Heart right ventricle (tissue), 16 donors: ENCODE measurements around the gene ZFYVE28. TPM values are rescaled to one million over a fixed set of nuclear protein-coding genes. Genes with fewer than 3 reads are reported as not detected.

Experiments used
- ATAC-seq, 8 donors: fragments of 200-7000 bp; cut with Tn5 transposase; one replicate each; pipeline ENCODE4 v1.9.1; 2020; ENCODE audit warnings: mild to moderate bottlenecking in 8 of 8, moderate library complexity in 8 of 8, moderate number of reproducible peaks in 1 of 8
- DNase-seq, 2 donors: peaks; one replicate each; pipeline ENCODE4 v3.0.0-alpha.2; 2020
- H3K27ac ChIP-seq, 10 donors: fragments of 200-600 bp; sonication (generic) in 2 of 10; one replicate each; pipeline versions ENCODE4 v1.5.0 to v1.8.0; 2020 to 2022; ENCODE audit warnings: mild to moderate bottlenecking in 3 of 10
- H3K27me3 ChIP-seq, 7 donors: fragments of 200-600 bp; one replicate each; pipeline ENCODE4 v1.8.0; 2021 to 2022; ENCODE audit warnings: mild to moderate bottlenecking in 2 of 7
- H3K36me3 ChIP-seq, 9 donors: fragments of 200-600 bp; sonication (generic) in 1 of 9; one replicate each; pipeline versions ENCODE4 v1.5.0 to v1.8.0; 2020 to 2022; ENCODE audit warnings: mild to moderate bottlenecking in 2 of 9
- H3K4me1 ChIP-seq, 9 donors: fragments of 200-600 bp; sonication (generic) in 1 of 9; one replicate each; pipeline versions ENCODE4 v1.5.0 to v1.8.0; 2020 to 2022; ENCODE audit warnings: mild to moderate bottlenecking in 4 of 9
- H3K4me3 ChIP-seq, 10 donors: fragments of 200-600 bp; sonication (generic) in 2 of 10; one replicate each; pipeline versions ENCODE4 v1.5.0 to v1.8.0; 2020 to 2022; ENCODE audit warnings: mild to moderate bottlenecking in 7 of 10, moderate library complexity in 2 of 10
- H3K9me3 ChIP-seq, 11 donors: fragments of 200-600 bp in 10 of 11; sonication (generic) in 2 of 11; one replicate each; pipeline versions ENCODE4 v1.5.0 to v1.8.0; 2013 to 2022; ENCODE audit warnings: mild to moderate bottlenecking in 2 of 11, control low read depth in 1 of 11, moderate library complexity in 1 of 11
- CTCF ChIP-seq, 9 donors: fragments of 200-600 bp; sonication (generic) in 2 of 9; IDR thresholded peaks; one replicate each; pipeline versions ENCODE4 v1.5.0 to v1.8.0; 2021 to 2022; ENCODE audit warnings: antibody characterized with exemption in 9 of 9, mild to moderate bottlenecking in 5 of 9, moderate library complexity in 1 of 9
- WGBS, 2 donors: extraction: QIAGEN DNeasy Blood & Tissue Kit; methylation state at CpG; one replicate each; pipeline ENCODE4 v1.1.7; 2013; ENCODE audit warnings: inconsistent platforms in 1 of 2; 5-methylcytosine and 5-hydroxymethylcytosine counted together
- intact Hi-C, 10 donors: fragments of 100-400 bp; cut with DNase I; formaldehyde crosslinking; loops; one replicate each; pipeline versions ENCODE4 v1.11.1 to v1.14.2; 2022
- polyA plus RNA-seq, 2 donors: library from polyadenylated mRNA; stranded (reverse); fragments of 200-250 nt; gene quantifications; one replicate each; pipeline ENCODE4 v1.2.3, GENCODE V29; 2013
- total RNA-seq, 10 donors: library from RNA; stranded (reverse); fragmentation: NEBNext Ultra II Directional in 3 of 10; extraction: Animal tissue kit (Norgen Biotek cat#: 25700) in 3 of 10; gene quantifications; one replicate each; pipeline versions ENCODE4 v1.2.1 to v1.2.4, GENCODE V29; 2021 to 2023
- donor health status: Arrhythmogenic right ventricular cardiomyopathy.
- donor health status: ischemic (EF 13 %, LVEDD 7.1; RV severe dilation, severe dysfunction).
- donor health status: healthy with polysubstance abuse.
- donor health status: DM: no; HTN: yes; CAD: no.
- donor health status: DM: no; HTN: no; CAD: no.
- donor health status: ischemic (EF 25% LVEDD 6.9; RV normal size, moderate dysfunction).
- donor health status: ischemic (EF 25% LVEDD 5.7; RV mildly dilated, moderate dysfunction).
- donor health status: healthy.
- donor health status: DM: yes; HTN: yes; CAD: no.
- donor health status: Ischemic cardiomyopathy.
- donor health status: ischemic (EF 35%, LVEDD 5.7; RV mildly dilated, moderate dysfunction).
- donor health status: nonischemic (EF 11% LVEDD 7.7; RV severe dilation, severe dysfunction).
- donor health status: DM: yes; HTN: yes; CAD: no.
- donor health status: PGD.
- donor health status: ischemic (EF 29% LVEDD 5.4; RV normal size, mild dysfunction).
- donor health status: nonischemic (EF 23%, LVEDD 6.1; RV moderate dilation, normal function).

The ZFYVE28 gene
- total and polyA plus RNA-seq, 12 donors = 2.3 to 9.9 (median 3.5) TPM

GRCh38 chr4:2361366-2362265, 56.8 kb downstream of the ZFYVE28 start:
- no peak for DNase-seq
- intact Hi-C loops = no loop called here
- Histone ChIP-seq H3K4me3 (no peak overlapping the region), H3K9me3 (no peaks in the 10 kb centered on the region), H3K27ac (no peak overlapping the region), H3K36me3 (no peaks in the 10 kb centered on the region), H3K4me1 (peaks cover 0 to 29% (median 13%) of the 10 kb centered on the region in 9 donors), H3K27me3 (no peaks in the 10 kb centered on the region)
- no peak for ATAC-seq
- 86 to 89% methylated on average over 23 of the region's 23 CpGs for WGBS, 2 donors
- no peak for TF ChIP-seq CTCF (IDR thresholded peaks at IDR 0.05)

- ATAC-seq = no peak
- WGBS, 2 donors = 75 to 78% methylated on average over 6 of the region's 6 CpGs
Measured at GRCh38 chr4:2360396-2360730, 58.1 kb downstream of the ZFYVE28 start.

GRCh38 chr4:2359591-2360395, 58.7 kb downstream of the ZFYVE28 start:
- ATAC-seq (no peak), DNase-seq (no peak)
- Histone ChIP-seq H3K27ac (no peak overlapping the region), H3K36me3 (no peaks in the 10 kb centered on the region), H3K4me3 (no peak overlapping the region), H3K27me3 (no peaks in the 10 kb centered on the region), H3K9me3 (no peaks in the 10 kb centered on the region), H3K4me1 (peaks cover 0 to 19% (median 13%) of the 10 kb centered on the region in 9 donors)
- no peak for TF ChIP-seq CTCF (IDR thresholded peaks at IDR 0.05)
- WGBS, 2 donors = 92 to 93% methylated on average over 24 of the region's 24 CpGs
- intact Hi-C loops = loop anchor here in 2 of 10 donors (10.0 kb wide), 2 partner anchors 115 to 125 kb away; partner anchors contain the start of genes HAUS3 (in 1 of the 2) and POLN (in 1 of the 2)

More at GRCh38 chr4:2360396-2360730, 58.1 kb downstream of the ZFYVE28 start:
- Histone ChIP-seq H3K27ac (no peak overlapping the region), H3K27me3 (no peaks in the 10 kb centered on the region), H3K9me3 (no peaks in the 10 kb centered on the region), H3K36me3 (no peaks in the 10 kb centered on the region), H3K4me1 (peaks cover 0 to 24% (median 13%) of the 10 kb centered on the region in 9 donors), H3K4me3 (no peak overlapping the region)
- no peak for TF ChIP-seq CTCF (IDR thresholded peaks at IDR 0.05)
- DNase-seq = no peak
- intact Hi-C loops = no loop called here
